Measurements from ENCODE around the gene UGT1A1.

UGT1A1 gene

DNA sequence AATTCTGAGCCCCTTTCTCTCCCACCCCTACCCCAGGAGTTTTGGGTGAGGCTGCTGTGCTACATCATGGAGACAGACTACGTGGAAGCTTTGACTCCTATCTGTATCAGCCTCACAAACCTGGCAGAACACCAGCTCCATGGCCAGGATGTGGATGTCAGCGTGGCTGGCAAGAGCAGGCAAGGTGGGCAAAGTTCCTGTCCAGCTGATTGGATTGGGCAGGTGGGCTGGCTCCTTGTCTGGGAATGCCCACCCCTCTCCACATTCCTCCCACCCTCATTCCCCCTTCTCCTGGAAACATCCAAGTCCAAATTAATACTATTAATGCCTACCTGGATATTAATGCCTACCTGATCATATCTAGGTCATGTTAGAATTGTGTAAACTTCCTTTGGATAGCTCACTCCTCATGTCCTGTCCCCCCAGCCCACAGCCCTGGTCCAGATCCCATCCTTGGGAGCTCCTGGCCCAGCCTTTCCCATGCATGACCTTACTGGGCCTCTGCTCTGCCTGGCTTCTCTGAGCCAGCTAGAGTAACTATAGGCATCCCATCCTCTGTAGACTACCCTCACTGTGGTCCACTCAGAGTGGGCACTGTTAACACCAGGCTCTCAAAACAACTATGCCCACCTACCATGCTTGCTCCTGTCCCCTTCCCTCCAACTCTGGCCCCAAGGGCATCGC, 42.2 kb downstream of the UGT1A1 start:
- TF ChIP-seq CTCF (IDR thresholded peaks at IDR 0.05; ENCODE audit: low read depth, low read length, missing control alignments): no peak
- no peak for DNase-seq (ENCODE audit: extremely low read depth, low read depth)
- no peak overlapping the region for H3K4me3 ChIP-seq (replicated peaks; ENCODE audit: low read depth, low read length)

- no peak for DNase-seq (ENCODE audit: extremely low read depth, low read depth)
- TF ChIP-seq CTCF (IDR thresholded peaks at IDR 0.05; ENCODE audit: low read depth, low read length, missing control alignments): no peak
- no peak overlapping the region for H3K4me3 ChIP-seq (replicated peaks; ENCODE audit: low read depth, low read length)
Measured at GRCh38 chr2:233803292-233803911, 43.3 kb downstream of the UGT1A1 start.

DNA sequence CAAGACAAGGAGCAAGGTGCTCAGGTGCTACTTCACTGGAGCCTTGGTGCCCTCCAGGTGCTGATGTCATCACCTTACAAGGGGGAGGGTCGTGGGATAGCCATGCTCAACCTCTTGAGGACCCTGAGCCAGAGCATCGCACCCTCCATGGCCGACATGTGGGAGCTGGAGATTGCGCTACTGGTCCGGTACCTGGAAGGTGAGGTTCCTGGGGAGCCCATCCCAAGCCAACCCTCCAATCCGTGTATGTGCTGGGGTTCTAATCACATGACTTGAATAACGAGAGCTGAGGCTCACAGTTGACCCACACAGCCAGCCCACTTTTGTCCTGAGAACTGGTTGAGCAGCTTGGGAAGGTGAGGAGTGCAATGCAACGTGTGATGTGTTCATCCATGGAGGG, 43.9 kb downstream of the UGT1A1 start:
- TF ChIP-seq CTCF (IDR thresholded peaks at IDR 0.05; ENCODE audit: low read depth, low read length, missing control alignments): no peak
- no peak overlapping the region for H3K4me3 ChIP-seq (replicated peaks; ENCODE audit: low read depth, low read length)
- no peak for DNase-seq (ENCODE audit: extremely low read depth, low read depth)

DNA sequence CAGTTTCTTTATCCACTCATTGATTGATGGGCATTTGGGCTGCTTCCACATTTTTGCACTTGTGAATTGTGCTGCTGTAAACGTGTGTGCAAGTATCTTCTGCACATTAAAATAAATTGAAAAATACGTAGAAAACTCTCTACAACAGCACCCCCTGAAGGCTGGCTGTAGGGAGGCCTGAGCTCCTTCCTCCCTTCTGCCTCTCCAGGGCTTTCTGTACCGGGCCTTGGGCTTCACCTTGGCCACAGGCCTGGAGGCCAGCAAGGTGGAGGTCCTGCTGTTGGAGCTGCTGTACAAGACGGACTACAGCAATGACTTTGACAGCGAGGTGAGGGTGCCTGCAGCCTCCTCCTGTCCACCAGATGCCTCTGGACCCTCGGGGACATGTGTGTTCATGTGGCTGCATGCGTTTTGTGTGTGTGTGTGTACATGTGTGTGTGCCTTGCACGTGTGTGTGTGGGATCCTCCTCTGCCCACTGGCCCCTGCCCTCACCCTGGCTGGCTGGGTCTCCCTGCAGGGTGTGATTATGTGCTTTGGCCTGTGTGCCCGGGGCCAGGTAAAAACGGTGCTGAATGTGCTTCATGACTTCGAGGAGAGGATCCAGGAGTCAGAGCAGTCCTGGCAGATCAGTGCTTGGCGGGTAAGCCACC, 47.3 kb downstream of the UGT1A1 start:
- TF ChIP-seq CTCF (IDR thresholded peaks at IDR 0.05; ENCODE audit: low read depth, low read length, missing control alignments): peak; percentile 14
- DNase-seq (ENCODE audit: extremely low read depth, low read depth): no peak
- H3K4me3 ChIP-seq (replicated peaks; ENCODE audit: low read depth, low read length): no peak overlapping the region

GRCh38 chr2:233807966-233808935, 48.2 kb downstream of the UGT1A1 start:
- H3K4me3 ChIP-seq (replicated peaks; ENCODE audit: low read depth, low read length): no peak overlapping the region
- no peak for DNase-seq (ENCODE audit: extremely low read depth, low read depth)
- TF ChIP-seq CTCF (IDR thresholded peaks at IDR 0.05; ENCODE audit: low read depth, low read length, missing control alignments): no peak

DNA sequence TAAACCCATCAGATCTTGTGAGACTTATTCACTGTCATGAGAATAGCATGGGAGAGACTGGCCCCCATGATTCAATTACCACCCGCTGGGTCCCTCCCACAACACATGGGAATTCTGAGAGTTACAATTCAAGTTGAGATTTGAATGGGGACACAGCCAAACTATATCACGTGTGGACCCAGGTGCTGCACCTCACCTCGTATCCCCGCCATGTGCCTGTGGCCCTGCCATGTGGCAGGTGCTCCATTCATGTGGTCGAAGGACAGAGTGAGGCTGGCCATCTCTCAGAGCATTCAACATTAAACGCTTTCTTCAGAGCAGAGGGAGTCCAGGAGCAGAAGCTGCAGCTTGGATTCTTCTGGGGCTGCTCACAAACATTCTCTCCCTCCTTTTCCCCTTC, 50.3 kb downstream of the UGT1A1 start:
- H3K4me3 ChIP-seq (replicated peaks; ENCODE audit: low read depth, low read length): no peak overlapping the region
- DNase-seq (ENCODE audit: extremely low read depth, low read depth): no peak
- no peak for TF ChIP-seq CTCF (IDR thresholded peaks at IDR 0.05; ENCODE audit: low read depth, low read length, missing control alignments)

Data from HFF-Myc (cell line).